Left lung (tissue), 10 donors: ENCODE results near the gene SESN3. TPM values are rescaled to one million over a fixed set of nuclear protein-coding genes. Genes with fewer than 3 reads are reported as not detected.
A peak's percentile ranks its signal among the peaks of the same experiment; 100 is the strongest.

Source experiments
- ATAC-seq: fragments of 200-7000 bp; cut with Tn5 transposase; one replicate; pipeline ENCODE4 v1.9.1; 2020; ENCODE audit warnings: moderate library complexity
- DNase-seq, 4 donors: peaks; one replicate each; pipeline ENCODE4 v3.0.0-alpha.2; 2013 to 2020
- H3K27ac ChIP-seq, 2 donors: fragments of 200-600 bp; sonication (generic) in 1 of 2; one replicate each; pipeline versions ENCODE4 v1.5.0 to v1.8.0; 2020 to 2021
- H3K27me3 ChIP-seq, 2 donors: fragments of 200-600 bp; sonication (generic) in 1 of 2; one replicate each; pipeline versions ENCODE4 v1.5.0 to v1.8.0; 2020 to 2021
- H3K36me3 ChIP-seq, 2 donors: fragments of 200-600 bp; sonication (generic) in 1 of 2; one replicate each; pipeline versions ENCODE4 v1.5.0 to v1.8.0; 2020 to 2021
- H3K4me1 ChIP-seq, 2 donors: fragments of 200-600 bp; one replicate each; pipeline ENCODE4 v1.8.0; 2021
- H3K4me3 ChIP-seq, 2 donors: fragments of 200-600 bp; sonication (generic) in 1 of 2; one replicate each; pipeline versions ENCODE4 v1.5.0 to v1.8.0; 2020 to 2021; ENCODE audit warnings: mild to moderate bottlenecking in 1 of 2
- H3K9me3 ChIP-seq, 2 donors: fragments of 200-600 bp; sonication (generic) in 1 of 2; one replicate each; pipeline versions ENCODE4 v1.5.0 to v1.8.0; 2020 to 2021
- intact Hi-C, 2 donors: fragments of 100-400 bp; cut with DNase I; formaldehyde crosslinking; loops; one replicate each; pipeline versions ENCODE4 v1.11.2 to v1.14.2; 2022
- polyA plus RNA-seq, 6 donors: library from polyadenylated mRNA; unstranded; fragments of 120-200 nt; gene quantifications; one replicate each; pipeline ENCODE4 v1.2.1, GENCODE V29; 2013; ENCODE audit not compliant: insufficient read length in 6 of 6
- total RNA-seq, 2 donors: library from RNA; stranded (reverse); fragmentation: NEBNext Ultra II Directional; extraction: Animal tissue kit (Norgen Biotek cat#: 25700); gene quantifications; one replicate each; pipeline ENCODE4 v1.2.1, GENCODE V29; 2021
- TF ChIP-seq, protein P1 (sequence below), 2 donors: fragments of 200-600 bp; sonication (generic) in 1 of 2; IDR thresholded peaks; one replicate each; pipeline versions ENCODE4 v1.5.0 to v1.8.0; 2021; ENCODE audit warnings: antibody characterized with exemption in 2 of 2
- donor health status: DM: no; HTN: yes; CAD: no.
- donor health status: DM: no; HTN: no; CAD: no.

SESN3 gene
- total and polyA plus RNA-seq, 8 donors, result 45.0 to 87.8 (median 72.5) TPM

DNA sequence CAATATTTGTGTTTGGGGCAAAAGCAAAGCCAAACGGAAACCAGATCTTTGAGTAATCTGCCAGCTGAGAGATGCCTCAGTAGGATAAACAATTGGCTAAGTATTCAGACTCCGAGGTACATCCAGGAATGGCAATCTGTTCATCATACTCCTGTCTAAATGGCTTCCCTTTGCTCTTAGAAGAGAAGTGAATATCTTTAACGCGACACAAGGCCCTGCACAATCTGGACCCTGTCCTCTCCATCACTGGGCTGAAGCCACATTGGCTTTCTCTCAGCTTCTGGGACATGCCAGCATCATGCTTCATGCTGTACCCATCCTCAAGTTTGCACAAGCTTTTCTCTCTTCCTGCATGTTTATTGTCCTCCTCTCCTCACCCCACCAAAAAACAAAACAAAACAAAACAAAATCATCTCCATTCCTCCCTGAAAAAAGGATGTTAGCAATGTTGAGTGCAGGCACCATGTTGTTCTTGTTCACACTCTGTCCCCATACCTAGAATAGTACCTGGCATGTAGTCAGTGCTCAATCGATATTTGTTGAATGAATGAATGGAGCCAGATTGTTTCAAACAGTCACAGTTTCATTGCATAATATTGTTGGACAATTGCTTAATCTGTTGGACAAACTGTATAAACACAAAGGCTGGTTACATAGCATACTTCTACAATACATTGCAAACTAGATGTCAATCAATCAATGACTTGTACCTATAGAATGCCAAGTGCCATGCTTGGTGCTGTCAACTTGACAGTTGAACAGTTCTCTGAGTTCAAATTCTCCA lies 38.2 kb upstream of the SESN3 start:
- H3K27ac ChIP-seq, result no peak overlapping the region
- ATAC-seq (no peak), DNase-seq (no peak)
- H3K27me3 ChIP-seq, result no peaks in the 10 kb centered on the region
- H3K9me3 ChIP-seq, result no peaks in the 10 kb centered on the region
- peaks cover 3 to 8% of the 10 kb centered on the region in 2 donors for H3K4me1 ChIP-seq
- intact Hi-C loops, result no loop called here
- H3K4me3 ChIP-seq, result no peak overlapping the region
- TF ChIP-seq, protein P1, sequence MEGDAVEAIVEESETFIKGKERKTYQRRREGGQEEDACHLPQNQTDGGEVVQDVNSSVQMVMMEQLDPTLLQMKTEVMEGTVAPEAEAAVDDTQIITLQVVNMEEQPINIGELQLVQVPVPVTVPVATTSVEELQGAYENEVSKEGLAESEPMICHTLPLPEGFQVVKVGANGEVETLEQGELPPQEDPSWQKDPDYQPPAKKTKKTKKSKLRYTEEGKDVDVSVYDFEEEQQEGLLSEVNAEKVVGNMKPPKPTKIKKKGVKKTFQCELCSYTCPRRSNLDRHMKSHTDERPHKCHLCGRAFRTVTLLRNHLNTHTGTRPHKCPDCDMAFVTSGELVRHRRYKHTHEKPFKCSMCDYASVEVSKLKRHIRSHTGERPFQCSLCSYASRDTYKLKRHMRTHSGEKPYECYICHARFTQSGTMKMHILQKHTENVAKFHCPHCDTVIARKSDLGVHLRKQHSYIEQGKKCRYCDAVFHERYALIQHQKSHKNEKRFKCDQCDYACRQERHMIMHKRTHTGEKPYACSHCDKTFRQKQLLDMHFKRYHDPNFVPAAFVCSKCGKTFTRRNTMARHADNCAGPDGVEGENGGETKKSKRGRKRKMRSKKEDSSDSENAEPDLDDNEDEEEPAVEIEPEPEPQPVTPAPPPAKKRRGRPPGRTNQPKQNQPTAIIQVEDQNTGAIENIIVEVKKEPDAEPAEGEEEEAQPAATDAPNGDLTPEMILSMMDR (IDR thresholded peaks at IDR 0.05), result no peak
- H3K36me3 ChIP-seq, result no peaks in the 10 kb centered on the region

DNA sequence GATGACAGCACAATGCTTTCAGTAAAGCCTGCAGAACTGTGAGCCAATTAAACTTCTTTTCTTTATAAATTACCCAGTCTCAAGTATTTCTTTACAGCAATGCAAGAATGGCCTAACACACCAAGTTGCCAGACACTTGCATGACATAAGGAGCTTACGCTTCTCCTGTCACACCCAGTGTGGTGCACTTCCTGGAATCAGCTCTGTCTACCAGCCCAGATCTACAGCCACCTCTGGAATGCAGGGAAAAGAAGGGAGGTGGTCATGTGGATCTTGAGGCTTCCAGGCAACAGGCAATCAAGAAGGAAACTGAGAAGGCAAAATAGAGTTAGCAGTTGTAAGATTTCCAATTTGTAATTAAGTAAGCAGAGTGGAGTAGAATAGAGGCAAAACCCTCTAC lies 37.4 kb upstream of the SESN3 start:
- no peak overlapping the region for H3K4me3 ChIP-seq
- DNase-seq (no peak), ATAC-seq (peak; percentile 38)
- intact Hi-C loops, result no loop called here
- H3K36me3 ChIP-seq, result no peaks in the 10 kb centered on the region
- no peaks in the 10 kb centered on the region for H3K9me3 ChIP-seq
- H3K4me1 ChIP-seq, result peaks cover 6 to 13% of the 10 kb centered on the region in 2 donors
- no peak overlapping the region for H3K27ac ChIP-seq
- TF ChIP-seq, protein P1 (IDR thresholded peaks at IDR 0.05), result no peak
- no peaks in the 10 kb centered on the region for H3K27me3 ChIP-seq

DNA sequence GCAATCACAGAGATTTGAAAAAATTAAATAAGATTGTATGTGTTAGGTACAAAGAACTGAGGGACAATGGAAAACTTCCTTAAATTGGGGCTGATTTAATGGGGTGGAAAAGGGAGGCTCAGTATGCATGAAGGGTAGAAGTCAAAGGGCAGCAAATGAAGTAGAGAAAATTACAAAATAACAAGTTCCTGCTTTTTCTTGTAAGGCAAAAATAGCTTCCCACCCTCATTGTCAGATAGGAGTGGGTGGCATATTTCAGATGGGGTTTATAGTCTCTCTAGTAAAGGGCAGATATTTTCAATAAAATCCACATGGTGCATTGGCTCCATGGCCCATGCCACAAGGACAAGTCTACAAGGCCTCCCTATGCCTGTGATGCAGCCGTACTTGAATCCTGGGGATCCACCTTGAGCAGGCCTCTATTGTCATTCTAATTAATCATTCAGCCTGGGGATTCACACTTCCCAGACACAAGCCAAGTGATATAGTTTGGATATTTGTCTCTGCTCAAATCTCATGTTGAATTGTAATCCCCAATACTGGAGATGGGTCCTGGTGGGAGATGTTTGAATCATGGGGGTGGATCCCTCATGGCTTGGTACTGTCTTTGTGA lies 36.7 kb upstream of the SESN3 start:
- peak overlapping the region in 1 of 2 donors; percentile 9 for H3K27ac ChIP-seq
- H3K27me3 ChIP-seq, result no peaks in the 10 kb centered on the region
- DNase-seq (no peak), ATAC-seq (no peak)
- TF ChIP-seq, protein P1 (IDR thresholded peaks at IDR 0.05), result no peak
- no peaks in the 10 kb centered on the region for H3K36me3 ChIP-seq
- intact Hi-C loops, result no loop called here
- H3K4me1 ChIP-seq, result peaks cover 6 to 14% of the 10 kb centered on the region in 2 donors
- no peak overlapping the region for H3K4me3 ChIP-seq
- H3K9me3 ChIP-seq, result no peaks in the 10 kb centered on the region

DNA sequence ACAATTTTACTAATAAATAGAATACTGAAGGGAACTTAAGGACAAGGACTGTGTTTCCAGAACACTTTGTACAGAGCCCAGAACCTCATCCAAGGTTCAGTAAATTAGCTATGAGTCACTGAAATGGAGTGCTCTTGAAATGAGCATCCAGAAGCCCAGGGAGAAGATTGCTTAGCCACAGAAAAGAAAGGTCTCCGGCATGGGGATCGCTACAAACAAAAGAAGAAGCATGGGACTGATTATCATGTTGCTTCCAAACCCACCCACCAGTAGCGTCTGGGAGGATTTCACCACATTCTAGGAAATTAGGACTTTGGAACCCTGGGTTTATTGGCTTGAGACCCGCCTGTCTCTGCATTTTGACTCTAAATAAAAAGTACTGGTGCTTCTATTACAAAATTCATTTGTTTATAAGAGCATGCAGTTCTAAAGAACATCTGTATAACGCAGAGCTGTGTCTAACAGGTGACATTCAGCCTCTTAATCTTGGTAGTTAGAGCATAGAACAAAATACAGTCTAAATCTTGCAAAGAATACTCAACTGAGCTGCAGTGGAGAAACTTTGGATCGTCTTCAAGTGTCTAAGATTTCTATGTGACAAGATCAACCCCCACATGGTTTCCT lies 35.9 kb upstream of the SESN3 start:
- peak; percentile 71 for ATAC-seq
- Histone ChIP-seq H3K27ac (peak overlapping the region in 1 of 2 donors; percentile 9), H3K36me3 (no peaks in the 10 kb centered on the region), H3K9me3 (no peaks in the 10 kb centered on the region), H3K4me1 (peaks cover 6 to 14% of the 10 kb centered on the region in 2 donors), H3K27me3 (no peaks in the 10 kb centered on the region), H3K4me3 (no peak overlapping the region)
- intact Hi-C loops, result no loop called here
- TF ChIP-seq, protein P1 (IDR thresholded peaks at IDR 0.05), result no peak
- no peak for DNase-seq

DNA sequence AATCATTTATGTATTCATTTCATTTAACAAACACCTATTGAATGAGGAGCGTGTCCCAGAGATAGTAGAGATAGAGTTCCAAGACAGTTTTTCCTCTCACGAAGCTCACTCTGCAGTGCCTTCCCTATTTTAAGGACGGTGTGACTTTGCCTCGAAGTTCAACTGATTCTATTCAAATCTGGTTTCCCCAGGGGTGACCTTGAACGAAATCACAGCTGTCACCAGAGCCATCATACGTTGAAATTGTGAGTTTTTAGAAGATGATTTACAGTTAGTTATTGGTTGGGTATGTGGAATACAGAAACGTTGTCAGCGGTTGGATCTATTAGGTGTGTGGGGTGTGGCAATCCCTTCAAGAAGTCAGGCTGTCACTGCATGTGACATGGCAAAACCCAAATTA lies 33.9 kb upstream of the SESN3 start:
- H3K27ac ChIP-seq, result no peak overlapping the region
- H3K9me3 ChIP-seq, result no peaks in the 10 kb centered on the region
- H3K4me3 ChIP-seq, result no peak overlapping the region
- ATAC-seq, result no peak
- DNase-seq, result no peak
- intact Hi-C loops, result no loop called here
- H3K27me3 ChIP-seq, result no peaks in the 10 kb centered on the region
- H3K36me3 ChIP-seq, result no peaks in the 10 kb centered on the region
- TF ChIP-seq, protein P1 (IDR thresholded peaks at IDR 0.05), result no peak
- H3K4me1 ChIP-seq, result peaks cover 6 to 14% of the 10 kb centered on the region in 2 donors
